GM18498 (cell line): ENCODE measurements around the gene NPHP4.
A peak's percentile ranks its signal among the peaks of the same experiment; 100 is the strongest.

Experiments
- ATAC-seq: cut with Tn5 transposase; IDR thresholded peaks from one replicate; pipeline ENCODE4 v1.9.1; 2021; ENCODE audit warnings: mild to moderate bottlenecking, moderate library complexity; ENCODE audit not compliant: unreplicated experiment

NPHP4 gene

DNA sequence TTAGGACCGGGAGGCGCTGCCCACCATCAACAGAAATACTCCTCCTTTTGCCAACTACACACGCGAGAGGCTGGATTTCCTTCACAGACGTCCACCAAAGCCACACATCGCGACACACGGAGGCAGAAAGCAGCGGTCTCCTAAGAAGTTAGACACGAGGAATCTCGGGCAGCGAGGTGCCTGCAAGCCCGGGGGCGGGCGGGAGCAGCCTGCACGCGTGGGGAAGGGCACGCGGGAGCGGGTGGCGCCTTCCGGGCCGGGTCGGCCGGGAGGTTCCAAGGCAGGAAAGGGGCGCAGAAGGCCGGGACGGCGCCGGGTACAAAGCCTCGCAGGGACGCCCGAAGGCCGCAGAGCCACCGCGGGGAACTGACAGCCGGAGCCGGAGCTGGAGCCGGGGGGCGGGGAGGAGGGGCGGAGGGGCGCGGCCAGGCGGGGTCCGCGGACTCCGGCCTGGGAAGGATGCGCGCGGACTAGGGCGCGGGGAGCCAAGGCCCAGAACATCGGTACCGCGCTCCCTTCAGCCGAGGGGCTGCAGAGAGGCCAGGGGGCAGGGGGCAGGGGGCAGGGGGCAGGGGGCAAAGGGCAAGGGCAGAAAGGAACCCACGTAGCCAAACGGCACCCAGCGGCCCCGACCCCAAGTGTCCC, 722 bp downstream of the NPHP4 start:
- ATAC-seq: peak; percentile 30

DNA sequence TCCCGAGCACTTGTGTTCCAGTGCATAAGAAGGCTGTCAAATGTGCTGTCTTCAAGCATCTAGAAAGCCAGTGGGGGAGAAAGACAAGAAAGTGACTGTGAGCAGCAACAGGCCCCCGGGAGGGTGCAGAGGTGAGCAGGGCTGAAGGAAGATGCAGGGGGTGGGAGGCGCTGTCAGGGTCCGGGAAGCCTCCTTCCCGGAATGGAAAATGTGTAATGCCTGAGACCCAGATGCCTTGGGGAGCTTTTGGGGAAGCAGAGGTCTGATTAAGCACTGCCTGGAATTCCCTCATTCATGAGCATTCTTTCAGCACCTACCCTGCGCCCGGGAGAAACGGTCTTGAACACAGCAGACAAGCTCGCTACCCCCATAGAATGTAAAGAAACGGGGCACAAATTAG, 1.3 kb downstream of the NPHP4 start:
- no peak for ATAC-seq

DNA sequence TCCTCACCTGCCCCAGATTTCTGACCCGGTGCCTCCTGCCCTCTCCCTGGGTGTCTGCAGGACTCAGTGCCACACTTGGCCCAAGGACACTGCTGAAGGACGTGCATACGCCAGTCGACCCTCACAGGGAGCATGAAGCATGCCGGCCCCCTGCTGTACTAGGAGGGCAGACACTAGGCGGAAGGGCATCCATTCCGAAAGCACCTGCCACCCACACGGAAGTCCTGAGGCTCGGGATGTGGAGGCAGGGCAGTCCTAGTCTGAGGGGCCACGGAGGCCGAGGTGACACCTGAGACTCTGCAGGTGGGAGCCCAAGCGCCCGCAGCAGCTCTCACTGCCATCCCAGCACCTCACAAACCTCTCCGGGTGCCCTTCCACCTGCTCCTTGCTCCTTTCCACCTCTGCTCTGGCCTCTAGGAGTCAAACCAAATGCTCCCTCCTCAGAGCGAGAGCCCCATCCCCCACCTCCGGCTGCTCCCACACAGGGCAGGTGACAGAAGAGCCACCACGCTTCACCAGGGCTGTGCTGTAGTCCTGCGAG, 2.4 kb downstream of the NPHP4 start:
- no peak for ATAC-seq

DNA sequence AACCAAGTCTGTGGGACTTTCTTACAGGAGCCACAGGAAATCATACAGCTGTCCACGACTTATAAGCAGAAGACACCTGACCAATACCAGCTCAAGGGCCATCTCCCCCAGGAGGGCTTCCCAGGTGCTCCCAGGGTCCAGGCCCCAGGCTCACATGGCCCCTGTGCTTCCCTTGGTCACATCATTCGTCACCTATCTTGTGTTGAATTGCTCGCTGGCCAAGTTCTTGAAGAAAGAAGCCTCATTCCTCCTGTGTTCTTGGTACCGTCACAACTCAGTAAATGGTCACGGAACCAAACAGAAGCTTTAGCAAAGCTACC, 3.0 kb downstream of the NPHP4 start:
- no peak for ATAC-seq

DNA sequence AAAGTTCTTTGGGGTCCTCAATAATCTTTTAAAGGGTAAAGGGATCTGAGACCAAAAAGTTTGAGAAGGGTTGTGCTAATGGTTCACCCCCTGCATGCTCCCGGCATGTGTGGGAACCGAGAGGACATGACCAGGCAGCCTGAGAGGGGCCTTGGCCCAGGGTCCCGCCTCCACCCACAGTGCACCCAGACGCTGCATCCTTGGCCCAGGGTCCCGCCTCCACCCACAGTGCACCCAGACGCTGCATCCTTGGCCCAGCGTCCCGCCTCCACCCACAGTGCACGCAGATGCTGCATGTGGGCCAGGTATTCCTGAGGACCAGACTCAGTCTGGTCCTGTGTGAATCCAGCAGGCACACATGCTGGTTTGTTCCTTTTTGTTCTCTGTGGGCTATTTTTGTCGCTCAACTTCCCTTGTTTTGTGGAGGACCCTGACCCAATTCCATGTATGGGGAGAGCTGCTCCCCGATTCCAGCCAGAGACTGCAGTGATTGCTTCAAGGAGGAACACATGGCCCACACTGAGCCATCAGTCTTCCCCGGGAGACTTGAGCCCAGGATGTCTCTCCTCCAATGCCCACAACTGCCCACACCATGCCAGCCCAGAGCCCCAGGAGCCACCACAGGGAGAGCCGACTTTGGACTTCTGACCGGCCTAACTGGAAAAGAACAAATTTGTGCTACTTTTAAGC, 3.5 kb downstream of the NPHP4 start:
- no peak for ATAC-seq

DNA sequence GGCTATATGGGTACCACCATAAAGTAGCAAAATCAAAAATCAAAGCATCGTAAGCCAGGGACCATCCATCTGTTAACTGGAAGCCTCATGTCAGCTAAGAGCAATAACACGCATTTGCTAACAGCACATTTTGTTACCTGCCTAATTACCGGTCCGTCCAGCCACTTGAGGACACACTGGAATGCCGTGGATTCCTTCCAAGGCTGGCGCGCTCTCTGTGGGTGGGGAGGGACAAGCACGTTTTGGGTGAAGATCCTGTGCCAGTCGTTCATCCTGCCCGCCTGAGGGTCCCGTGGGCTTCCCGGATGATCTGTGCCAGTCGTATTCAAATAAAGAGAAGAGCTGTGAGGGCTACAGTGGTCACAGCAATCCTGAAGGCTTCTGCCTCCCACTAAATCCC, 6.2 kb downstream of the NPHP4 start:
- no peak for ATAC-seq

DNA sequence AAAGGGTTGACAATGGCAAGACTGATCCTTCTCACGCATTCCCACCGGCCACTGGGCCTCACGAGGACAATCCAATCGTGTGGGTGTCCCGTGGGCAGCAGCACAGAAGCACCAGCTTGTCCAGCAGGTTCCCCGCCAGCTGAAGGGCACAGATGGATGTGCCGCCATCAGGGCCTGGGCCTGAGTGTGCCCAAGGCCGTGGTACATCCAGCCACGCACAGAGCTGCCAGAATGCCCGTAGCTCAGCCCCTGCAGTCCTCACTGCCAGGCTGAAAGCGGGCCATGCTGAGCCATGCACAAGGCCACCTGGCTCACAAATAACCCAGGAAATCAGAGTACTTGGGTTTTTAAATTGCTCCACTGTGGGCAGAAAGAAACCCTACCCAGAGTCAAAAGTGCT, 7.0 kb downstream of the NPHP4 start:
- no peak for ATAC-seq

DNA sequence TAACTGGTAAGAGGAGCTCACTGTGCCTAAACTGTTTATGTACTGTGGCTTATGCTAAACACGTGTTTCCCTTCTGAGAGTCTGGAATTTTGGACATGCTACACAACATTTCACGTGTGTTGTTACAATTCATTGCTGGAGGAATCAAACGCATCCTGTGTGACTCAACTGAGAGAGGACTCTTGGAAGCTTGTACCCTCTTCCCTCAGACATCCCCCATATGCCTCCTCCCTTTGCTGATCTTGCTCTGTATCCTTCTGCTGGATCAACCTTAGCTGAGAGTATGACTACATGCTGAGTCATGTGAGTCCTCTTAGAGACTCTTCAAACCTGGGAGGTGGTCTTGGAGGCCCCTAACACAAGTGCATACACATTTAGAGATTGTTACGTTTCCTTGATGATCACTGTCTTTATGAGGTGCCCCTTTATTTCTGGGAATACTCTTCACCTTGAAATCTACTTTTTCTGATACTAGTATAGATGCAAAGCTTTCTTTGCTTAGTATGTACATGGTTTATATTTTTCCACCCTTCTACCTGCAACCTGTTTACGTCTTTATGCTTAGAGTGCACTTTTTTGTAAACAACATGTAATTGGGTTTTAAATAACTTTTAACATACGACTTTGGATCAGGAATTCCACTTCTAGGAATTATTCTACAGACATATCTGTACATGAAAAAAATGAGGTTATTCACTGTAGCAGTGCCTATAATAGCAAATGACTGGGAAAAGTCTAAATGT, 8.7 kb downstream of the NPHP4 start:
- ATAC-seq: no peak

DNA sequence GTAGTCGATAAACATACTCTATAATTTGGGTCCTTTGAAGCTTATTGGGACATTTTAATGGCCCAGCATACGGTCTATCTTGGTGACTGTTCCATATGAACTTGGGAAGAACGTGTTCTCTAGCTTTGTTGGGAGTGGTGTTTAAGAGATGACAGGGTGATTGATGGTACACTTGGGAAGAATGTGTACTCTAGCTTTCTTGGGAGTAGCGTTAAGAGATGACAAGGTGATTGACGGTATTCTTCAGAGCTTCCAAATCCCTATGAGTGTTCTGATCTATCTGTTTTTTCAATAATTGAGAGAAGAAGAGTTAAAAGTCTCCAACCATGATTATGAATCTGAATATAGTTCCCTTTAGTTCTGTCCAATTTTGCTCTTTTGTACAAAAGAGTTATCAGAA, 9.4 kb downstream of the NPHP4 start:
- ATAC-seq: no peak

DNA sequence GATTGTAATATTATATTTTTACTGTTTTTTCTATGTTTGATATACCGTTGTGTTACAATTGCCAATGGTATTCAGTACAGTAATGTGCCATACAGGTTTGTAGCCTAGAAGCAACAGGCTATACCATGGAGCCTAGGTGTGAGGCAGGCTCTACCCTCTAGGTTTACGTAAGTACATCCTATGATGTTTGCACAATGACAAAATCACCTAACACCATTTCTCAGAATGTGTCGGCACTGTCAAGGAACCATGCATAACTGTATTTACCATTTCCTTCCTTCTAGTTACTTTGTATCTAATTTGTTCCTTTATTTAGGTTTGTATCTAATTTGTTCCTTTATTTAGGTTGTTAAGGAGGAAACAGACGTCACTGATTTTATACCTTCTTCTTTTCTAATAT, 9.9 kb downstream of the NPHP4 start:
- ATAC-seq: no peak

DNA sequence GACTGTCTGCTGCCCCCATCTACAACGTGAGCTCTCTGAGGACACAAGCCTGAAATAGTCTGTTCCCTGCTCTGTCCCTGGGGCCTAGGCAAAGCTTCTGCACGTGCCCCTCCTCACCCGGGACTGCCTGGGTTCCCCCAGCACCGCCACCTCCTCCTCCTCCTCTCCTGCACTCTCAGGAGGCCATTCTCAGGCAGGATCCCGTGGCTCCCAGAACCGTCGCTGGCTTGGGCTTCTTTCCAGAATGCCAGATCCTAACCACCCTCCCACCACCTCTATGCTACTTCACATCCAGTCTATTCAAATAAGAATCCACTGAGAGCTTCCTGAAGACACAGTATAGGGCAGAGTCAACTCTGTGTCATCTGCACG, 11.2 kb downstream of the NPHP4 start:
- ATAC-seq: no peak

DNA sequence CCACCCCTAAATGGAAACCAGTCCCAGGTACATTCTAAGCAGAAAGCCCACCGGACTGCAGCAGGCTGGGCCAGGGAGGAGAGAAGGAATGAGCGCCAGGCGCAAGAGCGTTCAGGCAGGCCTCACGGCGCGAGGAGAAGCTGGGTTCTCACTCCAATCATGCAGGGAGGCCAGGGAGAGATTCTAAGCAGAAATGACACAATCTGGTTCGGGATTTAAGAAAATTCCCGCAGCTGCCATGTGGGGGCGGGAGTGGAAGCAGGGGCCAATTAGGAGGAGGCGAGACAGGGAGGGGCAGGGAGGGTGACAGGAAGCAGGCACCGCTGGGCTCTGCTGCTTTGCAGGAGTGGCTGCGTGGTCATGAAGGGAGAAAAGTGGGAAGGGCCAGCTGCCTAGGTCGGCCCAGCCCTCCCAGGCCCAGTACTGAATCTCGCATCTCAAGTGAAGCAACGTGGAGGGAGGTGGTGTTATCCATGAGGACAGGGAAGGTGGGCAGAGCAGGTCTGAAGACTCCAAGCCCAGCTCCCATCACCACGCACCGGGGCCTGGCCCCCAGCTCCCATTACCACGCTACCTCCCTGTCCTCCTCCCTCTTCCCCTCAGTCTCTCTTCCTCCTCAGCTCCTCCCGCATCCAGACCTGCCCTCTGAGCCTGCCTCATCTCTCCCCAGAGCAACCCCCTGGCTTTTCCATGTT, 11.8 kb downstream of the NPHP4 start:
- ATAC-seq: no peak

DNA sequence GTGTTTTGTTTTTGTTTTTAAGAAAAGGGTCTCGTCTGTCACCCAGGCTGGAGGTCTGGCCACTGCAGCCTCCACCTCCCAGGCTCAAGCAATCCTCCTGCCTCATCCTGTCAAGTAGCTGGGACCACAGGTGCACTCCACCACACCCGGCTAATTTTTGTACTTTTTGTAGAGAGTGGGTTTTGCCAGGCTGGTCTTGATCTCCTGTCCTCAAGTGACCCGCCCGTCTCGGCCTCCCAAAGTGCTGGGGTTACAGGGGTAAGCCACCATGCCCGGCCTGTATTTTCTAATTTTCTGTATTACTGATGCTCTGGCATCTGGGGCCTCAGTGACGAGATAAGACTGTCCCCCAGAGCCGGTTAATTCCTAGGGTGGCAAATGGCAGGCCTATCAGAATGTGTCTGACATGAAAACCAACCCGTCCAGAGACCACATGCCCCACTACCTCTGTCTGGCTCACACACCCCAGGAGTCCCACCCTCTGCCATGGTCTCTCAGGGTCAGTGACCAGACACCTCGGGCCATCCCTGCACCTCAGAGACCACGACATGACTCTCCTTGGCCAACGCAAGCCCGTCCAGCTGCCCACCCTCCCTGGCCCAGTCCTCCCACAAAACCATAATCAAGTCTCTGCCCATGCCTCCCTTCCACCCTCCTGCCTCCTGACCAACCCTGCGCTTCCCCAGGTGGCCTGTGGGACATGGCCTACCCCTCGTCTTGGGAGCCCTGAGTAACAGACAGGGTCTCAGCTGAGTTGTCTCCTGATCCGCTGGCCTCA, 12.5 kb downstream of the NPHP4 start:
- ATAC-seq: no peak

DNA sequence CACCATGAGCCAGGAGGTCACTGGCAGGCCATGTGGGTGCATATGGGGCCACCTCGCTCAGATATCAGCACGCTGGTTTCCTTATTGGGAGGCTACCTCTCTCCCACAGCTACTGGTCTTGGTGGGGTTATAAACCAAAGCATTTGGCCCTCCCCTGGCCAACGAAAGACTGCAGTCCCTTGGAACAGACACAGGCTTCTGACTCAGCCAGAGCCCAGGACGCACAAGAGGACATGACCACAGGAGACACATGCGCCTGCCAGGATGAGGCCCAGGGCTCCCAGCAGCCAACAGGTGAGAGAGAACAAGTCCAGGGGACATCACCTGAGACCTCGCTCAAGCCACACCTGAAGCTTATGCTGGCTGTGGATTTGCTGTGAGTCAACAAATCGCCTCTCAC, 13.8 kb downstream of the NPHP4 start:
- ATAC-seq: no peak

DNA sequence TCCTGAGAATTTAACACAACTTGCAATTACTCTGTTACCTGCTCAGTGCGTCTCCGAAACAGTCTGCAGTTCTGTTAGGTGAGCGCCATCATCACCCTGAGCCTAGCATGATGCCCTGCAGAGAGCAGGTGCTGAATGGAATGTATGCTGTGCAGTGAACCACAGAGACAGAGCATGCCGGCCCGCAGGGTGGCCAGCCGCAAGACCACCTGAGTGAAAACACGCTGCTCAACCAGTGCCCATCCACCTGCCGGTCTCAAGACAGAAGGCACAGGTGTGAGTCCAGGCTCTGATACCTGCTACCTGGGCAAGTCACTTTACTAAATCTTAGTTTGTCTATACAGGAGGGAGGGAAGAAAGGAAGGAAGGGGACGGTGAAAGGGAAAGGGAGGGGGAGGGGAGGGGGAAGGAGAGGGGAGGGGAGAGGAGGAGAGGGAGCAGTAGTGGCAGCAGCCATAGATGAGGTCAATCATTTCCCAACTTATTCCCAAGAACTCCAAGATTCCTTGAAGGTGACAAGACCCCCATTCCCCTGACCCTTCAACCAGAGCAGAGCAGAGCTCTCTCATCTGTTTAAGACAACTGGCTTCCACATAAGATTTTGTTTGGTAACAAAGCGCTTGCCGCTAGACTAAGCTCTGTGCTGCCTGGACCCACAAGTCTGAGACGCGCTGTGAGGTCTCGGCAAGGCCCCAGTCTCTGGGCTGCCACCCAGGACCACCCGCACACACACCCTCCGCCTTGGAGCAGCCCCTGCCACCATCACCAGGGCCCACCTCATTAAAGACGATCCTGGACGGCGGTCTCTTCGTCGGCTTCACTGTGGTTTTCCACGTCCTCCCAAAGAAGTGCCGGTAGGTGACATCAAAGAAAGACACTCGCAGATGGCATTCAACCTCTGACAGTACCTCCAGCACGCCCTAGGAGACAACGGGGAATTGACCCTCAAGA, 14.5 kb downstream of the NPHP4 start:
- ATAC-seq: no peak

DNA sequence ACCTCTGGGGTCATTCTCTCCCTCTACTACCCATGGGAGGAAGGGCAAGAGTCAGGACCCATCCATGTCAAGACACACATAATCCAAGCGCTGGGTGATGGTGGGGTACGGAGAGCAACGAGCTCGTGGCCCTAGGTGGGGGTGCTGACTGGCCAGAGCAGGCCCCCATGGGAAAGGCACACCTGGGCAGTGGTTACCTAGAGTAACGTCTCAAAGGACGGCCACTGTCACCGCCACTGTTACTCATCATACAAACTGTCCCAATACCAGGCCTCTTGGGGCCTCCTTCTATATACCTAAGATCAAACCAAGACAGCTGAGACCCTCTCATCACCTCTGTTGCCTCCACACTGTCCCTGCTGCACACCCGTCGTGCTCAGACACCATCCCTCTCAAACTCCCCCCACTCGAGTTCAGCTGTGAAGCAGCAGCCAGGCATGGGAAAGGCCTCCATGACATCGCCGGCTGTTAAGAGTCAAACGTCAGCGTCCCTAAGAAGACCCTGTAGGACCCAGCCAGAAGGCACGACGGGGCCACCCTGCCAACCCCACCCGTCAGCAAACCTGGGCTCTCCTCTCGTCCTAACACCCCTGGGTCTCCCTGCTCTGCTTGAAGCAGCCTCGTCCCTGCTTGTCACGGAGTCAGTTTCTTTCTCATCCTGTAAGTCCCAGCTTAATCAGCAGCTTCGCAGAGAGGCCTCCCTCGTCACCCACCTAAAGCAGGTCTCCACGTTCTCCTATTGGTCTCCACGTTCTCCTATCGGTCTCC, 15.3 kb downstream of the NPHP4 start:
- no peak for ATAC-seq

DNA sequence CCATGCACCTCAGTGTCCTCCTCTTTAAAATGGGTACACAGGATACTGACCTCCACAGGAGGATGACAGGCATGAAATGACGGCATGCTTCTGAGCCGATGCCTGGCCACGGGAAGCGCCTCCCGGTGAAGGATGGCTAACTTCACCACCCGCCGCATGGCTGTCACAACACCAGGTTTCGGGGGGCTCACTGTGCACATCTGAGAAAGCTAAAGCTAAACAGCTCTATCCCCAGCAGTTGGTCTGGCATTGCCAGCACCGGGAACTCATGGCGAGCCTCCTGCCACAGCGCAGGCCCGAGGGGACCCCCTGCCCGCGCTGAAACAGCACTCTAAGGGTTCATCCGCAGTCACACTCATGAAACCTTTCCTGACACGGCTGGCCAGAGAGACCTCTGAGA, 16.0 kb downstream of the NPHP4 start:
- ATAC-seq: no peak

DNA sequence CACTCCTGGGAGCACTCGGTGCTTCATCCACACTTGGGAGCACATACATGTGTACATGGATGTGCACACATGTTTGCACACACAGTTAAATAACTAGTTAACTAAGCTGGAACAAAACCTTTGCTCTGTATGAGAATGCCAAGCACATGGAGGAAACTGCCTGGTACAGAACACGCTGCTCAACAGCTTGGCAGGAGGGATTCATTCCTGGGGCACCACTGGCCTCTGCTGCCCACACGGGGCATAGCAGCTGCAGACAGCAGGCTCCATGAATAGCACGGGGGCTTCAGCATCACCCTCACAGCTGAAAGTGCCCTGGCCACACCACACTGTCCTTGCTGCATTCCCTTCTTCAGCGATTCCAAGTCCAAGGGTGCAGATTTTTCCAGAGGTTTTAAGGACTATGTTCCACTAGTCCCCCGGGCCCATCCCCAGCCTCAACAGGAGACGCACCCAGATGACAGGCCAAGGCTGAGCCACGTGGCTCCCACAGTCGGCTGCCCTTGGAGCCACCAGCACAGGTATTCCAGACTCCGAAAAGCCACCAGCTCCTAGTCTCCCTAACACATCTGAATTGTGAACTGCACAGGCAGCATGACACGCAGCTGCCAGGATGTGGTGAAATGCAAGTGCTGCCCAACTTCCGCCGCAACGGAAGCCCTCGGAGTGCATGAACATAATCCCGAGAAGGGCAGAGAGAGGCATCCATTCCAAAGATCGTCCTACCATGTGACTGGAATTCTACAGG, 16.9 kb downstream of the NPHP4 start:
- ATAC-seq: no peak
